ENCODE results near the gene APAF1.

The APAF1 gene

DNA sequence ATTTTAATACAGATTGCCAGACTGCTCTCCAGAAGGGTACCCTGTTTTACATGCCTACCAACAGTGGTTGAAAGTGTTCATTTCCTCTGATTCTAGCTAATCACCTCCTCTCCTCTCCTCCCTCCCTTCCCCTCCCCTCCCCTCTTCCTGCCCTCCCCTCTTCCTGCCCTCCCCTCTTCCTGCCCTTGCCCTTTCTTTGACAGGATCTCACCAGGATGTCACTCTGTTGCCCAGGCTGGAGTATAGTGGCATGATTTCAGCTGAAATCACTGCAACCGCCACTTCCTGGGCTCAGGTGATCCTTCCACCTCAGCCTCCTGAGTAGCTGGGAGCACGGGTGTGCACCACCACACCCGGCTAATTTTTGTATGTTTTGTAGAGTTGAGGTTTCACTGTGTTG lies 24.7 kb downstream of the APAF1 start:
- no peak for DNase-seq

DNA sequence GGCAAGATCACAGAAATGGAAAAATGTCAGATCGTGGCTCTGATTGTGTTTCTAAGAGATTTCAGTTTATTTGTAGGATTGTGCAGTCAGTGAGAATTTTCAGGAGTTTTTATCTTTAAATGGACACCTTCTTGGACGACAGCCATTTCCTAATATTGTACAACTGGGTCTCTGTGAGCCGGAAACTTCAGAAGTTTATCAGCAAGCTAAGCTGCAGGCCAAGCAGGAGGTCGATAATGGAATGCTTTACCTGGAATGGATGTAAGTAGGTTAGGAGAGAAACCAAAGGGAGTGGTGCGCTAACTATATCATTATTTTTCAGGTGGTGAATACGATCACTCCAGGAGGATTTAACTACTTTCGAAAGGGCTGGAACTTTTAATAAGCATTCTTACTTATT lies 26.4 kb downstream of the APAF1 start:
- no peak for DNase-seq

DNA sequence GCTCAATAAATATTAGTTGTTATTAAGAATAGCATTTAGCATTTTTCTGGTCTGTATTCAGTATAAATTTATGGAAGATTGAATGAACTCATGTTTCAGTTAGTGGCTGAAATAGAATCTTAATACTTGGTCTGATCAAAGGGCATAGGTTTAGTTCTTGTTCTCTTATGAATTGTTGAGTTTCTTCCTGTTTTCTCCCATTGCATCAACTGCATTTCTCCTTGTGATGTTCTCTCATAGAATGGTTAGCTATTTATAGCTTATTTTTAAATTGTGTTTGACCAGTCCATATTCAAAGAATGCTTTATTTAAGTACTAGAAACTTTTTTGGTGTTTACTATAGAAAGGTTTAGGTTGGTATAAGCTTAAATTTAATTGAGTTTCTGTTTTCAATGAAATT lies 29.8 kb downstream of the APAF1 start:
- no peak for DNase-seq

DNA sequence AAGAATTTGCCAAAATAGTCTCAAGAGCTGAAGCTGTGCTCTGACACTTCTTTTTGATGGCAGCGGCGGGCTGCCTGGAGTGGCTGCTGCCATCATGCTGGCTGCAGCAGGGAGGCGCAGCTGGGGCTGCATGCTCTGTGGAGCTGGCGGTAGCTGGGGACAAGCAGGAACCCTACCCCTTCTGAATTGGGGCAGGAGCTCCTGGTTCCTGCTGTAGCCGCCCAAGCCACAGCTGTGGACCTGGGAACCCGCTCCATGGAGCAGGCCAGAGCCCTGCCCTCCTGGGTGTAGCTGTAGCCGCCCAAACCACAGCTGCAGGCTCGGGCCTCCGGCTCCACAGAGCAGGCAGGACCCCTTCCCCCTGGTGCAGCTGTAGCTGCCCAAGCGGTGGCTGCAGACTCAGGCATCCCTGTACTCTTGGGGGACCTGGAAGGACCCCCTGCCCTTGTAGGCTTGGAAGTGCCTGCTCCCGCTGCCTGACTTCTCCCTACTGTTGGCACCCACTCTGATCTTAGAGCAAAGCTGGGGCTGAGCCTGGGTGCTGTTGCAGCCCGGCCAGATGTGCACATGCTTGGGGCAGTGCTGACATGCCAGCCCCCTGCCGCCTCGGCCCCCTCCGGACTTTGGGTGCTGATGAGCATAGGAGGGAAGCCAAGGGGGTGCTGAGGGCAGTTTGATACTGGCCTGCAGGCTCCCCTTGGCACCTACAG lies 33.3 kb downstream of the APAF1 start:
- no peak for DNase-seq

DNA sequence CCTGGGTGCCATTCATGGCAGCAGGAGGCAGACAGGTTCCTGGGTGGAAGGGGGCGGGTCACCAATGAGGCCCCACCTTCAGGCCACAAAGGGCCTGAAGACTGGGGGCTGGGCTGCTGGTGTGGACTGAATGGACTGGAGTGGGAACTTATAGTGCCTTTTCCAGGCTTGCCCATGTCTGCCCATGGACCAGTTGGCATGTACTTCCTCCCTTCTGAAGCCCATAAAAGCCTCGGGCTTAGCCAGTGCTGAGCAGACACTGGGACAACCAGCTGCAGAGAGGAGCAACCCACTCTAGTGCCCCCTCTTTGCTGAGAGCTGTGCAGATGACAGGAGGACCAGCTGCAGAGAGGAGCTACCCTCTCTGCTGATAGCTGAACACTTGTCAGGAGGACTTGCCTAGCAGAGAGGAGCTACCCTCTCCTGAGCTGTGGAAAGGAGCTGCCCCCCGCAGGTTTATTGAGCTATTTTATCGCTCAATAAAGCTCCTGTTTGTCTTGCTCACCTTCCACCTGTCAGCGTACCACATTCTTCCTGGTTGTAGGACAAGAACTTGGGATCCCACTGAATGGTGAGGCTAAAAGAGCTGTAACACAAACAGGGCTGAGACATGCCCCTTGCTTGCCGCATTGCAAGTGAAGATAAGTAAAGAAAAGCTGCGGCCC lies 34.0 kb downstream of the APAF1 start:
- DNase-seq, result no peak

DNA sequence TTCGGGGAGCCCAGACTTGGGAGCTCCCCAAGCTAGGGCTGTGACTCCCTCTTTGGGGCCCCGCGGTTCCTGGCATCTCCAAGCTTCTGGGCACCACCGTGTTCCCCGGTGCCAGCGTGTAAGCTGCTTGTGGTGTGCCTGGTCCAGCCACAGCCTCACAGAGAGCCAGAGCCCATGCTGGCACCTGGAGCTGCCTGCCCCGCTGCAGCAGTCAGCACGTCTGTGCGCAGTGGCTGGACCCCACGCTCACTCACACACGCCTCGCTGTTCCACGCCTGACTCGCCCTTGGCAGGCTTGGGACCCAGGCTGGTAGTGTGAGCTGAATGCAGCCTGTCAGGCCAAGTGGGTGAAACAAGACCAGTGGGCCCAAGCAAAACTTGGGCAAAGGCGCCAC lies 34.5 kb downstream of the APAF1 start:
- no peak for DNase-seq

DNA sequence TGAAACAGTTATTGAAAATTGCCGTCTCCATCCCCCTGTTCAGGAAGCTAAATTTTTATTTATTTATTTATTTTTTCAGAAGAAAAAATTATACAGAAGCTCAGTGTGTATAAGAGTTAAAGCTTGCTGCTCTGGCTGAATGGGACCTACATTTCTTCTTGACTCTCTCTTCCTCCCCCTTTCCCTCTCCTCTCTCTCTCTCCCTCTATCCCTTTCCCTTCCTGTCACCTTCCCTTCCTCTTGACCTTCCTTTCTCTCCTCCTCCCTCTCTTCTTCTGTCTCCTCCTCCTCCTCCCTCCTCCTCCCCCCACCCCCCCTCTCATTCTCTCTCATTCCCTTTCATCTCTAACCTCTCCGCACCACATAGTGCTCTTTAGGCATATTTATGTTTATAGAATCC lies 39.1 kb downstream of the APAF1 start:
- no peak for DNase-seq

DNA sequence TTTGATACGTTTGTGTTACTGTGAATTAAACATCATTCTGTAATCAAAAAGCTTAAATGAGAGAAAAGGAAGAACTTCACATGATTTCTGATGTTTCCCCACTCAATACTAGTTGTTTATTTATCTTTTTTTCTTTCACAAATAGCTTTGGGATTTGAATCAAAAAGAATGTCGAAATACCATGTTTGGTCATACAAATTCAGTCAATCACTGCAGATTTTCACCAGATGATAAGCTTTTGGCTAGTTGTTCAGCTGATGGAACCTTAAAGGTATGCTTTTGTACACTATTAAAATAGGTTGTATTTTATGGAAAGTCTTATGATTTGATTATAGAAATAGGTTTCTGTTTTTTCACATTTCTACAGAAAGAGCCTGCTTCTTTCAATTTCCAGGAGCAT lies 41.5 kb downstream of the APAF1 start:
- DNase-seq, result no peak

DNA sequence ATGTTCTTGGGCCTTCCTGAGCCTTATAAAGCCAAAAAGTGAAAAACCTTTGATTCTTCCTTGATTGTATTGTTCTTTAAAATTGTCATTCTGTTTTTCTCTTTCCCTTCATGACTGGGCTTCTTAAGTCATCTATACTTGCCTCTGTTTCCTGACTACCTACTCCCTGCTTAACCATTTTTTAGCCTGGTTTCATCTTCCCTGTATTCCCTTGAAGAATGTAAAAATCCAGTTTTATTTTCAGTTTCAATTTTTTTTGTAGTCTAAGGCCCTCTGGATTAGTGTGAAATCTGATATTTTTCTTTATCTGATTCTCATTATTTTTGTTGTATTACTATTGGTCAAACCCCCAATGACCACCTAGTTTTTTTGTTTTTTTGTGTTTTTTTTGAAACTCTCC lies 46.3 kb downstream of the APAF1 start:
- DNase-seq, result no peak

DNA sequence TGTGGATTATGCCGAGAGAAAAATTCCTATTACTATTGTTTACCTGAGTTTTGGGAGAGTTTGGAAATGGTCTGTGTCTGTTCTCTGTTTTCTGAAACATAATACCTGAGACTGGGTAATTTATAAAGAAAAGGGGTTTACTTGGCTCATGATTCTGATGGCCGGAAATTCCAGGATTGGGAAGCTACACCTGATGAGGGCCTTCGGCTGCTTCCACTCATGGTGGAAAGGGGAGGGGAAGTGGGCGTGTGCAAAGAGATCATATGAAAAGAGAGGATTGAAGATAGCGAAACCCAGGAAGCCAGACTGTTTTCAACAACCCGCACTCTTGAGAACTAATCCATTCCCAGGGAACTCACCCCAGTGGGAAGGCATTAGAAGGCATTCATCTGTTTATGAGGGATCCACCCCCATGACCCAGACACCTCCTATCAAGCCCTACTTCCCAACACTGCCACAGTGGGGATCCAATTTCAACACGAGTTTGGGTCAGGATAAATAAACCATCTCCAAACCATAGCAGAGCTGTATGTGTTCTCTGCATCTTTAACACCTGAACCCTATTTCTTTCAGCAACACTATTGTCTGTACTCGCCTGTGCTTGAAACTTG lies 51.1 kb downstream of the APAF1 start:
- no peak for DNase-seq

DNA sequence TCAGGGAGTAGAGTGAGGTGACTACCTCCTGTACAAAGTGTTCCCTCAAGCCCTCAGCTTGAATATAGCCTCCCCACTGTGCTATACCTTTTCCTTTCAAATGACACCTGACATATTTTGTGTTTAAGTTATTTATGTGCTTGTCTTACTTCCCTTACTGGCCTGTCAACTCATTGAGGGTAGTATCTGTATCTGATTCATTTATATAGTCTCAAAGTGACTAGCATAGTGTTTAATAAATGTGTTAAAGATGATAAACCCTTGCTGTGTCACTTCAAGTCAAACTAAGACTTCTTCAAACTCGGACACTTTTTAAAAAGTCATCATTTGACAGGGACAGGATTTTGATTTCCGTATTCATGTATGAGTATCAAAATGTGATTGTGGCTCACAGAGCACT lies 52.1 kb downstream of the APAF1 start:
- DNase-seq, result no peak

DNA sequence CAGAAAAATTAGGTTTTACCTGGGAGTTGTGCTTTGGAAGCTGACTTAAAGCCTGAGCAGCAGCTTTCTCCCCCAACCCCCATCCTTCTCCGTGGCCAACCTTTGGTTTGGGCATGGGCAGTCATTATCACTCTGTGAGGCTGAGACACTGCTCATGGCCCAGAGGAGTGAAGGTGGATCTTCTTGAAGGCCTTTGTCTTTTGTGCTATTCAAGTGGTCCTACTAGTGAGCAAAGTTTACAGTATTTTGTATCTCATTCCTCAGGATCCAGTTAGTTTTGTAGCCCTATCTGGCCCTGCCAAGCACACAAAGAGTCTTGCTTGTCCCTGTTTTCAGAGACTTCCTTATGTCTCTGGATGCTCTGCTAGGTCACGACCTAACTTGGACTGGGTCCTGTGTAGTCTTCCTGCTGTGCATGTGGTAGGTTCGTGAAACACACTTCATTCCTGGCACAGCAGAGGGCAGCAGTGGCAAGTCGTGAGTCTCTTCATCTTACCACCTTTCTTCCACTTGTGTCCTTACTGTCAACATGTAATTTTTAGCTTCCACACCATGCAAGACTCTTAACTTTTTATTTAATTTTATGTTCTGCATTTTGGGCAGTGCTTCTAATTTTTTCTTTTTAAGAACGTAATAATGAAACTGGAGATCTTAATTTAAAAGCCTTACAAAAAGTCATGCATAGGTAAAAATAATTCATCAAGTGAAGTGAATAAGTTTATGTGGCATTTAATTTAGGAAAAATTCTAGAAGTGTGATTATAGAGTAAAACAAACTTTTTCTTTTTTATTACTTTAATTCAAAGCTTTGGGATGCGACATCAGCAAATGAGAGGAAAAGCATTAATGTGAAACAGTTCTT lies 53.7 kb downstream of the APAF1 start:
- peak; percentile 61 for DNase-seq

DNA sequence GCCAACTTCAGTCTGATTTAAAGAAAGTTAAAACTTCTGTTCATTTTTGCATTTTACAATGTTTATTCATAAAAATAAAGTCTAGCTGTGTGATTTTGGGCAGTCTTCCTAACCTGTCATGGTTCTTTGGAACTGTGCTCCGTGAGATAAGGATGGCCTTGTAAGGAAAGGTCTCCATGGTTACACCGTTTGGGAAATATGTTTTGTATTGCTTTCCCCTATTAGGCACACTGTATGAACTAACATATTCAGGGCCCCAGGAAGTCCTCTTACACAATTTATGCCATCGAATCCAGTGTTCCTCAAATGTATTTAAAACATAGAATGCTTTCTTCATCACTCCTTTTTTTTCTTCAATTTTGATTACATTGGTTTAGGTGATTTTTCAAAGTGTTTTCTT lies 54.5 kb downstream of the APAF1 start:
- no peak for DNase-seq

DNA sequence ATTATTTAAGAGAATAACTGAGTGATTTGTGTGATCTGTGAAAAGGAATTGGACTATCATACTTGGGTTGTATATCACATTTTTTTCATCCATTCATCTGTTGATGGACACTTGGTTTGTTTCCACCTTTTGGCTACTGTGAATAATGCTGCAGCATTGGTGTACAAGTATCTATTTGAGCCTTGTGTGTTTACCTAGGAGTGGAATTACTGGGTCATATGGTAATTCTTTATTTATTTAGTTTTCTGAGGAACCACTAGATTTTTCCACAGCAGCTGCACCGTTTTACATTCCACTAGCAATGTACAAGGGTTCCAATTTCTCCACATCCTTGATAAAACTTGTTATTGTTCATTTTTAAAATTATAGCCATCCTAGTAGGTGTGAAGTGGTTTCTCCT lies 56.1 kb downstream of the APAF1 start:
- no peak for DNase-seq

DNA sequence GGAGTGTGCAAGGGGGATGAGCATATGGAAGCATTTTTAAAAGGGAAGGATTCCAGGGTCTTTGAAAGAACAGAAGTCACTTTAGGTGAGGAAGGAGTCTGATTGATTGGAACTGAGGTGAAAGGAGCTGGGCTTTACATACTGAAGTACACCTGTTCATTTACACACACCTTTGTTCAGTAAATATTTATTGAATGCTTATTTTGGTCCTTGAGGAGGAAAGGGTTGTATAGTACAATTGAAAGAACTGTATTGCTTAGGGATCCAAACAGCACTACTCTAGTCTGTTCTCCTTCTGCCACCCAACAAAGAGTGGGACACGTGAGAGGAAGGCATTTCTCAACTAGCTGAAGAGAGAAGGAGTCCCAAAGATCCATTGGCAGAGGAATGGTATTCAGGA lies 63.9 kb downstream of the APAF1 start:
- no peak for DNase-seq

DNA sequence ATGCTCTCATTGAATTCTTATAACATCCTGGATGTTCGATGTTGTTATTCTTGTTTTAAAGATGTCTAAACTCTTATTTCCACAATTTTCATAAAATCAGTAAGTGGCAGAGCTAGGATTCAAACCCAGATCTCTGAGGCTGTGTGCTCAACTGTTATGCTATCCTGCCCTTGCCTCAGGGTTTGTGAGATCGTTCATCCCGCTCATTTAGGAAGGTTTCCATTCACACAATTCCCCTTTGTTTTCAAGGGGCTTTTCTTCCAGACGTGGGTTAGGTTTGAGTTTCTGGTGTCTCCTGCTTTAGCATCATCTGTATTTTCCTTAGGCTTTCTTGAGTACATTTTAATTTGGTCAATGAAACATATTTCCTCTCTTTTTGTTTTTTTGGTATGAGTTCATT lies 69.3 kb downstream of the APAF1 start:
- DNase-seq, result no peak

DNA sequence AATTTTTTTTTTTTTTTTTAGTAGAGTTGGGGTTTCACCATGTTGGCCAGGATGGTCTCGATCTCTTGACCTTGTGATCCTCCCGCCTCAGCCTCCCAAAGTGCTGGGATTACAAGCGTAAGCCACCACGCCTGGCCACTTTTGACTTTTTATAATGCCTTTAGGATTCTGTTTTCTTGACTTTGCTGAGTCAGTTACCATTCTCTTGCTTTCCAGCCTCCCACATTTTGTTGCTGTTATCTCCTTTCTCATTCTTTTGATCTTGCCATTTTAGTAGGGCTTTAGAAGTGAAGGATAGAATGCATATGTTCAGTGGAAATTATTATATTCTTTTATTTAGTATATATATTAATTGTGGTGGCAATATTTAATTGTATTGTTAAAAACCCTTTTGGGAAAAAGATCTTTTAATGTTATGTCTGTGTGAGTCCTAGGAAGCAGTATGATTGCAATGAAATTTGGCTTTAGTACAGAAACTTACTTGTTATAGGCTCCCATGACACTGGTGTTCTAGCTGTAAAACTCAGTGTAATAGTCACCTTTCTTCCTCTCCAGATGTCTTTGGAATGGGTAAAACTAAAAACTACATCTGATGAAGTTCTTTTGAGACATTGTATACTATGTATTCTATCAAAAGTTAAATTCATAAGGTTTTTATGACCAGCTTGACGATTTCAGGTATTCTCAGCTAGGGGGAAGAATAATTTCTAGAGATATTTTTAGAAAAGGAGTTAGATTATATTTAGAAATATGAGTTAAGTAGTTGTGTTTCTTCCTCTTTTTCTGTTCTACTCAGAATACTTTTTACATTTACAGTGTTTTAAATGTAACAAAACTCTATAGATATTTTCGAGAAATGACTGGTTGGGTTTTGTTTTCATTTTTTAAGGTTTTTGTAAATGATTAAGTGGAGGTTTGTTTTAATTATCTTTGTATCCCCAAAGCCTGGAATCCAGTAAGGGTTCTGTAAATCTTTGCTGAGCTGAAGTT lies 74.7 kb downstream of the APAF1 start:
- DNase-seq, result no peak

DNA sequence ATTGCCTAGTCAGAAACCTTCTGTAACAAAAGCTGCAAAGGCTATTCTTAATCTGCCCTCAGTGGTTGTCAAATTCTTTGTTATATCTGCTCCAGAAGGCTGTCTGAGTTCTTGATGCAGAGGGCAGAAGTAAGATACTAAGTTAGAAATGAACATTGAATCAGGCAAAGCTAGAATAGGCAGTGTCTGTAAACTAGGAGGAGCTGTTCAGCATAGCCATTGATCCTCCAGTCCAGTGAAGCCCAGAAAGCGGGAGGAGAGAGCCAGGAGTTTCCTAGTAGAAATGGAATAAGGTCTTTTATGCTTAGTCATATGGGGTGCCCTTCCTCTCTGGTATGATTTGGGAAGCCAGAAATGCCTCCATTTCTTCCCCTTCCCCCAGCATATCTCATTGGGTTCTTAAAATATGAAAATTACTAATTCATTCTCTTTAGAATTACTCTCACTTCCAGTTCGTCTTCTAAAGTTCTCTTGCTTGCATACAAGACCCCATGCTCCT lies 76.2 kb downstream of the APAF1 start:
- DNase-seq, result no peak

DNA sequence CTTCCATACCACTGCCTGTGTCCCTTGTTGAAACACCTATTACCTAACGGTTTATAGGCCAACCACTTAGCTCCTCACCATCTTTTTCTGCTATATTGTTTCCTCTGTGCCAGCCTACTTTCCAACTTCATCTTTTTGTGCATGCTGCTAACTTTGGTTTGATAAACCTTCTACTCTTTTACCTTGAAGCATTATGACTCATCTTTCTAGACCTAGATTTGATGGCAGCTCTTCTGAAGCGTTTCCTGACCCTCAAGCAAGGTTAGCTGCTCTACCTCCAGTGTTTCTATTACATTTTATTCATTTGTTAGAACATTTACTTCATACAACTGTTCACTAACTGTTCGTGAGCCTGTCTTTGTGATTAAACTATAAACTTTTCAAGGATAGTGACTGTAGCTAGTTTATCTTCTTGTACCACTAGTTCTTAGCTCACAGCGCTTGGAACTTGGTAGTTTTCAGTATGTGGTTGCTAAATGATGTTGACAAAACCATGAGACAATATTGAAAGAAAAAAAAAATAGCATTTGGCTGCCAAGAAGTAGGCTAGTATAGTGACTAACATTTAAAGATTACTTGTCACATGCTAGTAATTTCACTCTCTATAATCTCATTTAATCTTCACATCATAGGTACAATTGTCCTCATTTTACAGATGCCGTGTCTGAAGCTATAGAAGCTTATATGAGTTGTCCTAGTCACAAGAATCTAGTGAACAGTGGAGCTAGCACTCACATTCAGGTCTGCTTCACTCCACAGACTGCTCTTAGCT lies 79.5 kb downstream of the APAF1 start:
- DNase-seq, result no peak

DNA sequence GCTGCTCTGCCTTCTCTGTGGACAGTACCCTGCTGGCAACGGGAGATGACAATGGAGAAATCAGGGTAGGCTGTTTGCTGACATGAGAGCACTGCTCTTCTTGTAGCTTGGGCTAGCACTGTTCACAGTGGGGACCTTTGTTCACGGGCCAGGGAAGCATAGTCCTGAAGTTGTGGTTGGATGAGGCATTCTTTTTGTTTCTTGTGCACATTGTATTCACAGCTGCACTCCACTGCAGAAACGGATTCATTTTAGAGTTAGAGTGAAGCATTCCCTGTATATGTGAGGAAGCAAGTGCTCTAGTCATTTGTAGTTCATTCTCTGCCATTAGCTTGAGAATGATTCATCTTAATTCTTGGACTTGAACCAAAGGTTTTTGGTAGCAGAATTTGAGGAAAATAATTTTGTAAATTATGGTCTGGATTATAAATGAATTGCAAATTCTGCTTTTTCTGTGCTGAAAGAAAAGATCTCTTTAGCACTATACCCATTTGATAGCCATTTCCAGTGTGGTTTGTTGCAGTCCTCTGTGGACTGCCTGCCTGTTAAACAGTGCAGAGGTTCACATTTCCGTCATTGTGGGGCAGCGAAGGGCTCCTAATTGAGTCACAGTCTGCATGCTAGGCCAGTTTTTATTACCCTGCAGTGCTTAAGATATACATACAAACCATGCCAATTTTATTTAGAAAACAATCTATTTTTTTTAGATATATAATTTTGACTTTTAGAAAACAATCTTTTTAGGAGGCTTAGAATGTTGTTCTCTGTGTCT lies 80.6 kb downstream of the APAF1 start:
- peak; percentile 13 for DNase-seq

DNA sequence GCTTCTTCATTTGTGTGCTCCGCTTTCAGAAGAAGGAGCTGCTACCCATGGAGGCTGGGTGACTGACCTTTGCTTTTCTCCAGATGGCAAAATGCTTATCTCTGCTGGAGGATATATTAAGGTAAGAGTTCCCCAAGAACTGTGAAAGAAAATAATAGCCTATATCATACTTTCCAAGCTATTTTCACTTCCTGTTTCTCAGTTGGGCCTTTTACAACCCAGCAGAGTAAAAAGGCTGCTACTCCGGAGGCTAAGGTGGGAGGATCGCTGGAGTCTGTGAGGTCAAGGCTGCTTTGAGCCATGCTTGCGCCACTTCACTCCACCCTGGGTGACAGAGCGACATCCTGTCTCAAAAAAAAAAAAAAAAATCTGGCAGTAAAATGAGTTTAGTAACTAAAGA lies 82.1 kb downstream of the APAF1 start:
- DNase-seq, result no peak

Data from GDM1 (cell line).